SK-N-SH treated with all-trans-retinoic acid at 6 μM for 48 hours (cell line): ENCODE results near the gene ZNF611.
"Not testable (repeated sequence)": the region's sequence is repeated elsewhere in the genome, so short reads cannot be mapped to it uniquely, and the experiment has no call there.

ENCODE experiments used
- GLIS3 ChIP-seq: fragments of 250-450 bp; sonication (Bioruptor Pico); IDR thresholded peaks from 2 replicates; pipeline ENCODE4 v1.5.0; 2020; ENCODE audit warnings: mild to moderate bottlenecking, moderate library complexity
- PATZ1 ChIP-seq: fragments of 250-450 bp; sonication (Bioruptor Pico); IDR thresholded peaks from 2 replicates; pipeline ENCODE4 v1.8.0; 2020; ENCODE audit warnings: mild to moderate bottlenecking, moderate library complexity, borderline replicate concordance
- SNAI2 ChIP-seq: fragments of 250-450 bp; sonication (Bioruptor Pico); IDR thresholded peaks from 2 replicates; pipeline ENCODE4 v1.5.0; 2020; ENCODE audit warnings: mild to moderate bottlenecking, moderate library complexity
- TCF4 ChIP-seq: fragments of 250-450 bp; sonication (Bioruptor Pico); IDR thresholded peaks from 2 replicates; pipeline ENCODE4 v1.8.0; 2021; ENCODE audit warnings: mild to moderate bottlenecking, moderate library complexity, borderline replicate concordance
- TOX ChIP-seq: fragments of 250-450 bp; sonication (Bioruptor Pico); IDR thresholded peaks from 2 replicates; pipeline ENCODE4 v1.8.0; 2021; ENCODE audit warnings: mild to moderate bottlenecking, moderate library complexity, borderline replicate concordance
- ZC3H10 ChIP-seq: fragments of 250-450 bp; sonication (Bioruptor Pico); IDR thresholded peaks from 2 replicates; pipeline ENCODE4 v1.5.1; 2021; ENCODE audit warnings: mild to moderate bottlenecking, moderate library complexity
- ZFP3 ChIP-seq: fragments of 250-450 bp; sonication (Bioruptor Pico); IDR thresholded peaks from 2 replicates; pipeline ENCODE4 v1.5.0; 2020; ENCODE audit warnings: mild to moderate bottlenecking, moderate library complexity
- TF ChIP-seq, protein P1 (sequence below): fragments of 250-450 bp; sonication (Bioruptor Pico); IDR thresholded peaks from 2 replicates; pipeline ENCODE4 v1.8.0; 2021; ENCODE audit warnings: low read depth, mild to moderate bottlenecking, moderate library complexity, borderline replicate concordance
- TF ChIP-seq, protein P2 (sequence below): fragments of 250-450 bp; sonication (Bioruptor Pico); IDR thresholded peaks from 2 replicates; pipeline ENCODE4 v1.5.0; 2020; ENCODE audit warnings: mild to moderate bottlenecking, moderate library complexity

DNA sequence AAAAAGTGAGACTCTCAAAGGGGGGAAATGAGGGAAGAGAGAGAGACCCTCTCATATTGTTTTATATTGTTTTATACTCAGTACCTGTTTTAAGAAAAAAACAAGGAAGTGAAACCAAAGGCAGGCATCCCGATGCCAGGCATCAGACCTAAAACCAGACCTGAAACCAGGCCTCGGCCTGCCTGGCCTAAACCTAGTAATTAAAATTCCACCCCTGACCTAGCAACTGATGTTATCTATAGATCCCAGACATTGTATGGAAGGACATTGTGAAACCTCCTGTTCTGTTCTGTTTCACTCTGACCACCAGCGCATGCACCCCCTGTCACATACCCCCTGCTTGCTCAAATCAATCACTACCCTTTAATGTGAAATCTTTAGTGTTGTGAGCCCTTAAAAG is 40.6 kb downstream of the ZNF611 start:
- not testable (repeated sequence) for TF ChIP-seq SNAI2, ZC3H10, TCF4, TOX, PATZ1, ZFP3, GLIS3 (CRISPR knock-in tag)
- TF ChIP-seq, protein P1, sequence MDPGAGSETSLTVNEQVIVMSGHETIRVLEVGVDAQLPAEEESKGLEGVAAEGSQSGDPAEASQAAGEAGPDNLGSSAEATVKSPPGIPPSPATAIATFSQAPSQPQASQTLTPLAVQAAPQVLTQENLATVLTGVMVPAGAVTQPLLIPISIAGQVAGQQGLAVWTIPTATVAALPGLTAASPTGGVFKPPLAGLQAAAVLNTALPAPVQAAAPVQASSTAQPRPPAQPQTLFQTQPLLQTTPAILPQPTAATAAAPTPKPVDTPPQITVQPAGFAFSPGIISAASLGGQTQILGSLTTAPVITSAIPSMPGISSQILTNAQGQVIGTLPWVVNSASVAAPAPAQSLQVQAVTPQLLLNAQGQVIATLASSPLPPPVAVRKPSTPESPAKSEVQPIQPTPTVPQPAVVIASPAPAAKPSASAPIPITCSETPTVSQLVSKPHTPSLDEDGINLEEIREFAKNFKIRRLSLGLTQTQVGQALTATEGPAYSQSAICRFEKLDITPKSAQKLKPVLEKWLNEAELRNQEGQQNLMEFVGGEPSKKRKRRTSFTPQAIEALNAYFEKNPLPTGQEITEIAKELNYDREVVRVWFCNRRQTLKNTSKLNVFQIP (CRISPR knock-in tag): not testable (repeated sequence)
- TF ChIP-seq, protein P2, sequence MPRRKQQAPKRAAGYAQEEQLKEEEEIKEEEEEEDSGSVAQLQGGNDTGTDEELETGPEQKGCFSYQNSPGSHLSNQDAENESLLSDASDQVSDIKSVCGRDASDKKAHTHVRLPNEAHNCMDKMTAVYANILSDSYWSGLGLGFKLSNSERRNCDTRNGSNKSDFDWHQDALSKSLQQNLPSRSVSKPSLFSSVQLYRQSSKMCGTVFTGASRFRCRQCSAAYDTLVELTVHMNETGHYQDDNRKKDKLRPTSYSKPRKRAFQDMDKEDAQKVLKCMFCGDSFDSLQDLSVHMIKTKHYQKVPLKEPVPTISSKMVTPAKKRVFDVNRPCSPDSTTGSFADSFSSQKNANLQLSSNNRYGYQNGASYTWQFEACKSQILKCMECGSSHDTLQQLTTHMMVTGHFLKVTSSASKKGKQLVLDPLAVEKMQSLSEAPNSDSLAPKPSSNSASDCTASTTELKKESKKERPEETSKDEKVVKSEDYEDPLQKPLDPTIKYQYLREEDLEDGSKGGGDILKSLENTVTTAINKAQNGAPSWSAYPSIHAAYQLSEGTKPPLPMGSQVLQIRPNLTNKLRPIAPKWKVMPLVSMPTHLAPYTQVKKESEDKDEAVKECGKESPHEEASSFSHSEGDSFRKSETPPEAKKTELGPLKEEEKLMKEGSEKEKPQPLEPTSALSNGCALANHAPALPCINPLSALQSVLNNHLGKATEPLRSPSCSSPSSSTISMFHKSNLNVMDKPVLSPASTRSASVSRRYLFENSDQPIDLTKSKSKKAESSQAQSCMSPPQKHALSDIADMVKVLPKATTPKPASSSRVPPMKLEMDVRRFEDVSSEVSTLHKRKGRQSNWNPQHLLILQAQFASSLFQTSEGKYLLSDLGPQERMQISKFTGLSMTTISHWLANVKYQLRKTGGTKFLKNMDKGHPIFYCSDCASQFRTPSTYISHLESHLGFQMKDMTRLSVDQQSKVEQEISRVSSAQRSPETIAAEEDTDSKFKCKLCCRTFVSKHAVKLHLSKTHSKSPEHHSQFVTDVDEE (CRISPR knock-in tag): not testable (repeated sequence)
